BE2C (cell line): ENCODE measurements around the gene TRIM25.
A peak's percentile ranks its signal among the peaks of the same experiment; 100 is the strongest.
"Not testable (repeated sequence)": the region's sequence is repeated elsewhere in the genome, so short reads cannot be mapped to it uniquely, and the experiment has no call there.

Source experiments
- DNase-seq: peaks from one replicate; pipeline ENCODE4 v3.0.0-alpha.2; 2020
- H3K27me3 ChIP-seq: fragments of 250-450 bp; sonication (Bioruptor Pico); 2 replicates; pipeline ENCODE4 v1.5.1; 2020; ENCODE audit warnings: mild to moderate bottlenecking
- H3K36me3 ChIP-seq: fragments of 250-450 bp; sonication (Bioruptor Pico); 2 replicates; pipeline ENCODE4 v1.5.1; 2020; ENCODE audit warnings: mild to moderate bottlenecking
- H3K4me1 ChIP-seq: fragments of 250-450 bp; sonication (Bioruptor Pico); 2 replicates; pipeline ENCODE4 v1.5.1; 2020
- H3K4me3 ChIP-seq: 2 replicates; pipeline ENCODE4 v1.5.1; 2011; ENCODE audit warnings: low read depth, low read length
- H3K9me3 ChIP-seq: fragments of 250-450 bp; sonication (Bioruptor Pico); 2 replicates; pipeline ENCODE4 v1.5.1; 2020
- TF ChIP-seq, protein P1 (sequence below): IDR thresholded peaks from 2 replicates; pipeline ENCODE4 v1.5.1; 2012; ENCODE audit warnings: mild to moderate bottlenecking, low read depth, low read length

TRIM25 gene

DNA sequence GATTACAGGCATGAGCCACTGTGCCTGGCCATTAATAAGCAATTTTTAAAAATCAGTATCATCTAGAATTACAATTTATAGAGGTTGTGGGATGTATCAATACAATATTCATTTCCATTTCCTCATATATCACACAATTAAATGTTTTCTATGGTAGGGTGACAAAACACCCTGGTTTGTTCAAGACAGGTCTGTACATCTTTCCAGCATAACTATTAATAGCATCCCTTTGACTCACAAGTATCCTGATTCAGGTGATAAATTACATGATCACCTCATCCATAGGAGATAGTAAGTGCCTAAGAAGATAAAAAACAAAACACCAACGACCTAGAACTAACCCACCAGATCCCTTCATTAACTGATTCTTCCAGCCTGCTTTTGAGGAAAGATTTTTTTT is 33.9 kb upstream of the TRIM25 start:
- Histone ChIP-seq H3K36me3 (peaks cover 49% of the 10 kb centered on the region), H3K4me1 (no peaks in the 10 kb centered on the region), H3K4me3 (no peak overlapping the region), H3K27me3 (no peaks in the 10 kb centered on the region), H3K9me3 (no peaks in the 10 kb centered on the region)
- DNase-seq = no peak
- TF ChIP-seq, protein P1, sequence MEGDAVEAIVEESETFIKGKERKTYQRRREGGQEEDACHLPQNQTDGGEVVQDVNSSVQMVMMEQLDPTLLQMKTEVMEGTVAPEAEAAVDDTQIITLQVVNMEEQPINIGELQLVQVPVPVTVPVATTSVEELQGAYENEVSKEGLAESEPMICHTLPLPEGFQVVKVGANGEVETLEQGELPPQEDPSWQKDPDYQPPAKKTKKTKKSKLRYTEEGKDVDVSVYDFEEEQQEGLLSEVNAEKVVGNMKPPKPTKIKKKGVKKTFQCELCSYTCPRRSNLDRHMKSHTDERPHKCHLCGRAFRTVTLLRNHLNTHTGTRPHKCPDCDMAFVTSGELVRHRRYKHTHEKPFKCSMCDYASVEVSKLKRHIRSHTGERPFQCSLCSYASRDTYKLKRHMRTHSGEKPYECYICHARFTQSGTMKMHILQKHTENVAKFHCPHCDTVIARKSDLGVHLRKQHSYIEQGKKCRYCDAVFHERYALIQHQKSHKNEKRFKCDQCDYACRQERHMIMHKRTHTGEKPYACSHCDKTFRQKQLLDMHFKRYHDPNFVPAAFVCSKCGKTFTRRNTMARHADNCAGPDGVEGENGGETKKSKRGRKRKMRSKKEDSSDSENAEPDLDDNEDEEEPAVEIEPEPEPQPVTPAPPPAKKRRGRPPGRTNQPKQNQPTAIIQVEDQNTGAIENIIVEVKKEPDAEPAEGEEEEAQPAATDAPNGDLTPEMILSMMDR = no peak

- peaks cover 57% of the 10 kb centered on the region for H3K36me3 ChIP-seq
Measured at GRCh38 chr17:56945938-56946505, 32.2 kb upstream of the TRIM25 start.

DNA sequence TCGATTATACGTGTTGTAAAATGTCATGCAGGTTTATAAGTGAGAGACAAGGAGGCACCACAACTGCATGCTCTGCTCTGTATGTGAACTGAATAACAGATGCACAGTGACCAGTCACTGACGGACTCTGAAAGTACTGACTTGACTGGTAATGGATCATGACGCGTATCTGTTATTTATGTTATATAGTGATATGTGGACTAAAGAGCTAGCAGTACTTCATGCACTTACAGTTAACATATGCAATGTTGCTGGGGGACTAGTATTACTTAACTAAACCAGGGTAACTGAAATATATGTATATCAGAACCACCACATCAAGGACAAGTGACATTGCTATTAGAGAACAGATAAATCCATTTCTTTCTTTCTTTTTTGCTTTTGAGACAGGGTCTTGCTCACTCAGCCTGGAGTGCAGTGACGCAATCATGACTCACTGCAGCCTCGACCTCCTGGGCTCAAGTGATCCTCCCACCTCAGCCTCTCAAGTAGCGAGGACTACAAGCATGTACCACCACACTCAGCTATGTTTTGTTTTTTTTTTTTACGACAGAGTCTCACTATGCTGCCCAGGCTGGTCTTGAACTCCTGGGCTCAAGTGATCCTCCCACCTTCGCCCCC is 29.8 kb upstream of the TRIM25 start:
- TF ChIP-seq, protein P1 = no peak
- no peaks in the 10 kb centered on the region for H3K4me1 ChIP-seq
- no peak for DNase-seq
- no peak overlapping the region for H3K4me3 ChIP-seq
- H3K9me3 ChIP-seq = no peaks in the 10 kb centered on the region
- H3K36me3 ChIP-seq = peaks cover 56% of the 10 kb centered on the region
- H3K27me3 ChIP-seq = no peaks in the 10 kb centered on the region

More at GRCh38 chr17:56945938-56946505, 32.2 kb upstream of the TRIM25 start:
- TF ChIP-seq, protein P1 = no peak
- no peak for DNase-seq
- no peaks in the 10 kb centered on the region for H3K4me1 ChIP-seq
- H3K4me3 ChIP-seq = no peak overlapping the region
- H3K27me3 ChIP-seq = no peaks in the 10 kb centered on the region
- no peaks in the 10 kb centered on the region for H3K9me3 ChIP-seq

DNA sequence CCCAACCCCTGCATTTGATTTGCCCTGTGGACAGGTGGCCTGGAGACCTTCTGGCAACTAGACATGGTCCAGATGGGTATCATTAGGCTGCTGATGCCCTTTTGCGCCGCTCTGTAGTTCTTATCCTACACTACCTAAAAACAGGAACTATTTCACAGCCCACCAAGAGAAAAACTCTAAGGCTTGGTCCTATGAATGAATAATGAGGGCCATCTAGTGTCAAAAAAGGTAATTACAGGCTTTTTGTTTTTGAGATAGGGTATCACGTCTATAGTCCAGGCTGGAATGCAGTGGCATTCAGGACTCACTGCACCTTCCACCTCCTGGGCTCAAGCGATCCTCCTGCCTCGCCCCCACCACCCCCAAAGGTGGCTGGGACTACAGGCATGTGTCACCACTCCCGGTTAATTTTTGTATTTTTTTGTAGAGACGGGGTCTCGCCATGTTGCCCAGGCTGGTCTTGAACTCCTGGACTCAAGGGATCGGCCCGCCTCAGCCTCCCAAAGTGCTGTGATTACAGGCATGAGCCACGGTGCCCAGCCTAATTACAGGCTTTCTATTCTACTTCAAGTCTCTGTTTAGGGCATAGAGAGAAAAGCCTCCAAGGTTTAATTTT is 26.1 kb upstream of the TRIM25 start:
- TF ChIP-seq, protein P1 = peak; percentile 69
- no peak for DNase-seq
- Histone ChIP-seq H3K36me3 (peaks cover 47% of the 10 kb centered on the region), H3K27me3 (no peaks in the 10 kb centered on the region), H3K4me1 (no peaks in the 10 kb centered on the region), H3K9me3 (no peaks in the 10 kb centered on the region), H3K4me3 (no peak overlapping the region)

- peaks cover 38% of the 10 kb centered on the region for H3K36me3 ChIP-seq
- DNase-seq, H3K9me3 ChIP-seq, H3K4me3 ChIP-seq, H3K4me1 ChIP-seq, H3K27me3 ChIP-seq: not testable (repeated sequence)
Measured at GRCh38 chr17:56938206-56938605, 24.4 kb upstream of the TRIM25 start.

DNA sequence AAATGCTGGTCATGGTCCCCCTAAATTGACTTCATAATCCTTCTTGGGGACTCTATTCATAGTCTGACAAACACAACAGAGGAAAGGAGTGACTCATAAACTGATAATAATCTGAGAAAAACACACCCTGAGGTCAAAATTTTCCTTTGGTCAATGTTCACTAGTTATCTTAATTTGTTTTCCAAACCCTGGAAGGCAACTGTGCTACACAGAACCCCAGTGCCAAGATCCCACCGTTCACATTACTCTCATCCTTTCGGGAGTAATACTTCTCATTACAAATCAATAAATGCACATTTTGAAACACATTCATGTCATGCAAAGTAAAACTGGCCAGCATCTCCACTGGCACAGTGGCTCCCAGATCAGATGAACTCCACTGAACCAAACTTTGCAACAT is 23.8 kb upstream of the TRIM25 start:
- Histone ChIP-seq H3K36me3 (peaks cover 38% of the 10 kb centered on the region), H3K27me3 (no peaks in the 10 kb centered on the region), H3K4me1 (no peaks in the 10 kb centered on the region), H3K9me3 (no peaks in the 10 kb centered on the region), H3K4me3 (no peak overlapping the region)
- no peak for DNase-seq
- TF ChIP-seq, protein P1 = no peak
